HG03575 (cell line): Measurements from ENCODE around the gene CD44.

Experiments
- ATAC-seq: cut with Tn5 transposase; IDR thresholded peaks from one replicate; pipeline ENCODE4 v1.9.1; 2021; ENCODE audit not compliant: unreplicated experiment, insufficient number of reproducible peaks, low FRiP score; ENCODE audit errors: extremely low read depth

CD44 gene

GRCh38 chr11:35241531-35241930 is 102.6 kb downstream of the CD44 start:
- ATAC-seq, result no peak

- ATAC-seq, result no peak
Observed at GRCh38 chr11:35242412-35243242, 103.7 kb downstream of the CD44 start.

- ATAC-seq, result no peak
Observed at GRCh38 chr11:35243774-35244173, 104.8 kb downstream of the CD44 start.

- ATAC-seq, result no peak
Observed at GRCh38 chr11:35245056-35245455, 106.1 kb downstream of the CD44 start.

- ATAC-seq, result no peak
Observed at GRCh38 chr11:35245786-35246185, 106.8 kb downstream of the CD44 start.

GRCh38 chr11:35246745-35247144 is 107.8 kb downstream of the CD44 start:
- no peak for ATAC-seq

- ATAC-seq, result no peak
Observed at GRCh38 chr11:35247428-35247827, 108.5 kb downstream of the CD44 start.

- ATAC-seq, result no peak
Observed at GRCh38 chr11:35247863-35248262, 108.9 kb downstream of the CD44 start.

GRCh38 chr11:35248558-35249323 is 109.8 kb downstream of the CD44 start:
- ATAC-seq, result no peak

- no peak for ATAC-seq
Observed at GRCh38 chr11:35250192-35250591, 111.2 kb downstream of the CD44 start.

- ATAC-seq, result no peak
Observed at GRCh38 chr11:35250621-35251020, 111.7 kb downstream of the CD44 start.

GRCh38 chr11:35253237-35253636 is 114.3 kb downstream of the CD44 start:
- ATAC-seq, result no peak

GRCh38 chr11:35255514-35255913 is 116.5 kb downstream of the CD44 start:
- ATAC-seq, result no peak

GRCh38 chr11:35256296-35256695 is 117.3 kb downstream of the CD44 start:
- ATAC-seq, result no peak

GRCh38 chr11:35257281-35257680 is 118.3 kb downstream of the CD44 start:
- ATAC-seq, result peak; percentile 98

GRCh38 chr11:35259529-35259928 is 120.6 kb downstream of the CD44 start:
- ATAC-seq, result no peak

- no peak for ATAC-seq
Observed at GRCh38 chr11:35260342-35260985, 121.5 kb downstream of the CD44 start.

GRCh38 chr11:35261197-35261596 is 122.2 kb downstream of the CD44 start:
- no peak for ATAC-seq

GRCh38 chr11:35262056-35262455 is 123.1 kb downstream of the CD44 start:
- ATAC-seq, result no peak

GRCh38 chr11:35262735-35263134 is 123.8 kb downstream of the CD44 start:
- ATAC-seq, result no peak
